CD14-positive monocyte (primary cell): Measurements from ENCODE around the gene ARHGAP10. TPM values are rescaled to one million over a fixed set of nuclear protein-coding genes. Genes with fewer than 3 reads are reported as not detected.

Experiments used
- DNase-seq, 3 donors: peaks; one replicate each; pipeline ENCODE4 v3.0.0-alpha.2; 2011 to 2022
- H2AFZ ChIP-seq: 2 replicates; pipeline ENCODE4 v1.6.0; 2012; ENCODE audit warnings: mild to moderate bottlenecking, low read depth, low read length, inconsistent platforms; ENCODE audit not compliant: insufficient read depth, poor library complexity, severe bottlenecking
- H3K27ac ChIP-seq, 2 donors: 1 replicate in 1 of 2; 2 replicates in 1 of 2; pipeline ENCODE4 v1.5.1; 2012 to 2013; ENCODE audit warnings: low read length in 2 of 2, control low read depth in 1 of 2, inconsistent platforms in 1 of 2, low read depth in 1 of 2, mild to moderate bottlenecking in 1 of 2
- H3K27me3 ChIP-seq, 2 donors: one replicate each; pipeline versions ENCODE4 v1.6.0 to v1.6.1; 2011 to 2013; ENCODE audit warnings: low read length in 2 of 2; ENCODE audit not compliant: control insufficient read depth in 2 of 2, insufficient read depth in 2 of 2
- H3K36me3 ChIP-seq, 2 donors: replicated peaks in 1 of 2; 1 replicate in 1 of 2; 2 replicates in 1 of 2; pipeline versions ENCODE4 v1.5.1 to v1.6.1; 2012 to 2013; ENCODE audit warnings: low read length in 2 of 2, control low read depth in 1 of 2, inconsistent platforms in 1 of 2, mild to moderate bottlenecking in 1 of 2; ENCODE audit not compliant: insufficient read depth in 2 of 2, control insufficient read depth in 1 of 2
- H3K4me1 ChIP-seq, 2 donors: 1 replicate in 1 of 2; 2 replicates in 1 of 2; pipeline versions ENCODE4 v1.5.1 to v1.6.1; 2012 to 2013; ENCODE audit warnings: low read length in 2 of 2, control low read depth in 1 of 2, inconsistent platforms in 1 of 2, mild to moderate bottlenecking in 1 of 2, moderate library complexity in 1 of 2; ENCODE audit not compliant: insufficient read depth in 2 of 2, control insufficient read depth in 1 of 2
- H3K4me2 ChIP-seq: replicated peaks from 2 replicates; pipeline ENCODE3; 2012; ENCODE audit warnings: low read length, moderate library complexity, mild to moderate bottlenecking; ENCODE audit not compliant: poor library complexity, severe bottlenecking; ENCODE audit errors: extremely low read depth
- H3K4me3 ChIP-seq, 3 experiments: fragments of 200-600 bp in 1 of 3; sonication (generic) in 1 of 3; replicated peaks in 1 of 3; 1 replicate in 2 of 3; 2 replicates in 1 of 3; pipeline ENCODE4 v1.5.1; 2011 to 2013; ENCODE audit warnings: low read length in 3 of 3, mild to moderate bottlenecking in 3 of 3, control low read depth in 2 of 3, low read depth in 2 of 3, inconsistent platforms in 1 of 3, moderate library complexity in 1 of 3
- H3K79me2 ChIP-seq: 2 replicates; pipeline ENCODE4 v1.6.0; 2012; ENCODE audit warnings: mild to moderate bottlenecking, control low read depth, inconsistent platforms, low read length, moderate library complexity; ENCODE audit not compliant: insufficient read depth
- H3K9ac ChIP-seq: 2 replicates; pipeline ENCODE4 v1.6.0; 2017; ENCODE audit warnings: low read length, mild to moderate bottlenecking; ENCODE audit not compliant: insufficient read depth, poor library complexity, severe bottlenecking
- H3K9me3 ChIP-seq, 2 donors: replicated peaks in 1 of 2; 1 replicate in 1 of 2; 2 replicates in 1 of 2; pipeline versions ENCODE4 v1.5.1 to v1.6.1; 2012 to 2013; ENCODE audit warnings: low read length in 2 of 2, control low read depth in 1 of 2; ENCODE audit not compliant: control insufficient read depth in 1 of 2, insufficient read depth in 1 of 2
- H4K20me1 ChIP-seq: 2 replicates; pipeline ENCODE4 v1.6.0; 2012; ENCODE audit warnings: mild to moderate bottlenecking, low read length, control low read depth, moderate library complexity; ENCODE audit not compliant: insufficient read depth
- H3K27ac Mint-ChIP-seq, 7 donors: one replicate each; pipeline ENCODE4 v1.8.0; 2020; ENCODE audit warnings: mild to moderate bottlenecking in 7 of 7, mixed read lengths in 7 of 7, moderate library complexity in 6 of 7, inconsistent platforms in 2 of 7
- H3K27me3 Mint-ChIP-seq, 3 donors: one replicate each; pipeline ENCODE4 v1.8.0; 2021 to 2022; ENCODE audit warnings: low read depth in 3 of 3, mild to moderate bottlenecking in 3 of 3, mixed read lengths in 3 of 3, moderate library complexity in 3 of 3, inconsistent platforms in 1 of 3
- H3K36me3 Mint-ChIP-seq, 2 donors: one replicate each; pipeline ENCODE4 v1.8.0; 2020; ENCODE audit warnings: mixed read lengths in 2 of 2, inconsistent platforms in 1 of 2, mild to moderate bottlenecking in 1 of 2
- H3K4me1 Mint-ChIP-seq: one replicate; pipeline ENCODE4 v1.8.0; 2020; ENCODE audit warnings: mild to moderate bottlenecking, mixed read lengths
- H3K4me3 Mint-ChIP-seq, 2 donors: one replicate each; pipeline ENCODE4 v1.8.0; 2020; ENCODE audit warnings: mild to moderate bottlenecking in 2 of 2, mixed read lengths in 2 of 2, moderate library complexity in 1 of 2
- H3K9me3 Mint-ChIP-seq, 7 donors: one replicate each; pipeline ENCODE4 v1.8.0; 2020 to 2022; ENCODE audit warnings: mixed read lengths in 7 of 7, mild to moderate bottlenecking in 6 of 7, moderate library complexity in 6 of 7, inconsistent platforms in 2 of 7
- CTCF ChIP-seq: fragments of 200-600 bp; IDR thresholded peaks from one replicate; pipeline ENCODE4 v1.8.0; 2022; ENCODE audit warnings: antibody characterized with exemption, mild to moderate bottlenecking
- WGBS: methylation state at CpG from one replicate; pipeline ENCODE4 v1.1.5; 2013; ENCODE audit warnings: missing lambda C conversion rate; ENCODE audit not compliant: insufficient coverage; 5-methylcytosine and 5-hydroxymethylcytosine counted together
- intact Hi-C, 2 donors: fragments of 100-400 bp; cut with micrococcal nuclease; formaldehyde crosslinking; loops; one replicate each; pipeline versions ENCODE4 v1.15.0 to v1.15.1; 2023
- polyA plus RNA-seq, 3 donors: library from polyadenylated mRNA; depleted of rRNA in 1 of 3; unstranded in 2 of 3; stranded (reverse) in 1 of 3; fragments of 300-500 nt in 2 of 3; fragments of >200 nt in 1 of 3; fragmentation: Illumina TruSeq in 2 of 3; gene quantifications; 1 replicate in 2 of 3; 2 replicates in 1 of 3; pipeline ENCODE4 v1.2.3, GENCODE V29; 2012 to 2021

ARHGAP10 gene
- polyA plus RNA-seq, 3 donors = 1.7 to 4.3 (median 3.0) TPM

GRCh38 chr4:147950261-147950660, 218.4 kb downstream of the ARHGAP10 start:
- Mint-ChIP-seq H3K4me1 (no peaks in the 10 kb centered on the region), H3K36me3 (peaks cover 26 to 36% of the 10 kb centered on the region in 2 donors), H3K27me3 (no peaks in the 10 kb centered on the region), H3K27ac (no peak overlapping the region), H3K9me3 (no peaks in the 10 kb centered on the region), H3K4me3 (no peak overlapping the region)
- Histone ChIP-seq H3K27ac (no peak overlapping the region), H3K4me2 (no peak overlapping the region), H3K4me3 (no peak overlapping the region), H3K27me3 (no peaks in the 10 kb centered on the region), H3K9me3 (no peaks in the 10 kb centered on the region), H3K79me2 (no peaks in the 10 kb centered on the region), H2AFZ (no peak overlapping the region), H4K20me1 (no peaks in the 10 kb centered on the region), H3K4me1 (no peaks in the 10 kb centered on the region), H3K36me3 (peaks cover 0 to 9% of the 10 kb centered on the region in 2 donors), H3K9ac (no peak overlapping the region)
- TF ChIP-seq CTCF = no peak
- no peak for DNase-seq
- intact Hi-C loops = no loop called here
- no CpG with 5 or more reads among the region's 1 CpG for WGBS

GRCh38 chr4:147950841-147951240, 219.0 kb downstream of the ARHGAP10 start:
- Histone ChIP-seq H3K36me3 (peaks cover 0 to 14% of the 10 kb centered on the region in 2 donors), H3K79me2 (no peaks in the 10 kb centered on the region), H3K27ac (no peak overlapping the region), H4K20me1 (no peaks in the 10 kb centered on the region), H3K4me2 (no peak overlapping the region), H3K4me3 (no peak overlapping the region), H3K9me3 (no peaks in the 10 kb centered on the region), H3K27me3 (no peaks in the 10 kb centered on the region), H3K4me1 (no peaks in the 10 kb centered on the region), H3K9ac (no peak overlapping the region), H2AFZ (no peak overlapping the region)
- TF ChIP-seq CTCF = no peak
- DNase-seq = no peak
- Mint-ChIP-seq H3K36me3 (peaks cover 26 to 33% of the 10 kb centered on the region in 2 donors), H3K9me3 (no peaks in the 10 kb centered on the region), H3K27me3 (no peaks in the 10 kb centered on the region), H3K27ac (no peak overlapping the region), H3K4me1 (no peaks in the 10 kb centered on the region), H3K4me3 (no peak overlapping the region)
- intact Hi-C loops = no loop called here
- WGBS = no CpG with 5 or more reads among the region's 2 CpGs
